T-helper 2 cell treated with Interferon-gamma antibody and Interleukin-4, amounts not matched to agents 5 μg/mL and 100 μg/mL, for 36 hours (primary cell): ENCODE results near the gene GZMM.
A peak's percentile ranks its signal among the peaks of the same experiment; 100 is the strongest.

Source experiments
- DNase-seq: peaks from one replicate; pipeline ENCODE4 v3.0.0; 2021; ENCODE audit warnings: low spot score
- H3K27ac Mint-ChIP-seq: one replicate; pipeline ENCODE4 v1.8.0; 2021; ENCODE audit warnings: mild to moderate bottlenecking, mixed read lengths
- H3K27me3 Mint-ChIP-seq: one replicate; pipeline ENCODE4 v1.8.0; 2021; ENCODE audit warnings: low read depth, mixed read lengths
- H3K36me3 Mint-ChIP-seq: one replicate; pipeline ENCODE4 v1.8.0; 2021; ENCODE audit warnings: low read depth, mixed read lengths
- H3K4me1 Mint-ChIP-seq: one replicate; pipeline ENCODE4 v1.8.0; 2021; ENCODE audit warnings: low read depth, mixed read lengths
- H3K4me3 Mint-ChIP-seq: one replicate; pipeline ENCODE4 v1.8.0; 2022; ENCODE audit warnings: mild to moderate bottlenecking, moderate library complexity, mixed read lengths
- H3K9me3 Mint-ChIP-seq: one replicate; pipeline ENCODE4 v1.8.0; 2021; ENCODE audit warnings: mixed read lengths

The GZMM gene

DNA sequence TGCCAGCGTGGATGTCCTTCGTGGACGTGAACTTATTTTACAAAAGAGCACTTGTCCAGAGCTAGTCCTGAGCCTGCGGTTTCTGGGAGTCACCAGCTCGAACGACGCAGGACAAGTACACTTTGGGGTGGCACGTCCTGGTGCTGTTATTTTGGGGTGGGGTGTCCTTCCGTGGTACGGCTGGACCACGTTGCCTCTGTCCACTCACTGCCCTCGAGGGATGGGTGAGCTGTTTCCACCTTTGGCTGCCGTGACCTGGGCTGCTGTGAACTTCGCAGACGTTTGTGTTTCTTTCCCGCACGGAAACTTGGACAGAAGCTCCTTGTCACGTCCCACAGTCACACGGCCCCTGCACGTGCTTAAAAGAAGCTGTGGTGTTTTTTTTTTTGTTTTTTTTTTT is 11.0 kb downstream of the GZMM start:
- no peaks in the 10 kb centered on the region for H3K36me3 Mint-ChIP-seq
- no peak overlapping the region for H3K27ac Mint-ChIP-seq
- no peaks in the 10 kb centered on the region for H3K9me3 Mint-ChIP-seq
- no peaks in the 10 kb centered on the region for H3K4me1 Mint-ChIP-seq
- no peak for DNase-seq
- H3K4me3 Mint-ChIP-seq = no peak overlapping the region
- H3K27me3 Mint-ChIP-seq = no peaks in the 10 kb centered on the region

GRCh38 chr19:555474-555808 is 11.6 kb downstream of the GZMM start:
- no peak for DNase-seq
- Mint-ChIP-seq H3K4me3 (no peak overlapping the region), H3K36me3 (no peaks in the 10 kb centered on the region), H3K27ac (no peak overlapping the region), H3K27me3 (no peaks in the 10 kb centered on the region), H3K9me3 (no peaks in the 10 kb centered on the region), H3K4me1 (no peaks in the 10 kb centered on the region)

DNA sequence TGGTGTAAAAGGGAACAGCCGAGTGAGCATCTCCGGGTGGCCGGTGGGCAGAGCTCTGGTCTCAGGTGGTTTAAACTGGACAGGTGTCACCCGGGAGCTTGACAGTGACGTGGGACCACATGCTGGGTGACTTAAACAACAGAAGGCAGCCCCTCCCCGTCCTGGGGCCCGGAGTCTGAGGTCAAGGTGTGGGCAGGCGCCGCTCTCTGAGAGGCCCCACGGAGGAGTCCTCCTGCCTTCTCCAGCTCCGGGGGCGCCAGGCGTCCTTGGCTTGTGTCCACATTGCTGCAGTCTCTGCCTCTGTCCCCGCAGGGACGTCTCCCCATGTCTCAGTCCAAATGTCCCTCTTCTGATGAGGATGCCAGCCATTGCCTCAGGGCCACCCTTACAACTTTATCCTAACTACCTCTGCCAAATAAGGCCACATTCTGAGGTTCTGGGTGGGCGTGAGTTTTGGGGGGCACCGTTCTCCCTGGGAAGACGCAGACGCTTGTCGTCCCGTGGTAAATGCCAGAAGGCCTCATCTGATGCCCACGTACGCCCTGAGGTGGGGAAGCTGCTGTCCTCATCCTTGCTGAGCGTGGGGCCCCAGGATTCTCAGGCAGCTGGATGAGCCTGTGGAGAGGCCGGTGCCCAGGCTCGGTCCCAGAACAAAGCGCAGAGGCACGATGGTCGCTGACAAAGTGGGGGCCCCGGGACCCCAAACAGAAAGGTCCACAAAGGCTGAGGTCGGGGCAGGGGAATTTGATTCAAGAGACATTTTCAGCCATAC is 12.9 kb downstream of the GZMM start:
- Mint-ChIP-seq H3K27me3 (no peaks in the 10 kb centered on the region), H3K9me3 (no peaks in the 10 kb centered on the region), H3K36me3 (no peaks in the 10 kb centered on the region), H3K4me1 (no peaks in the 10 kb centered on the region), H3K27ac (no peak overlapping the region), H3K4me3 (no peak overlapping the region)
- DNase-seq = no peak

GRCh38 chr19:558770-559439 is 15.1 kb downstream of the GZMM start:
- DNase-seq = no peak
- Mint-ChIP-seq H3K27me3 (no peaks in the 10 kb centered on the region), H3K9me3 (no peaks in the 10 kb centered on the region), H3K27ac (no peak overlapping the region), H3K36me3 (no peaks in the 10 kb centered on the region), H3K4me3 (no peak overlapping the region), H3K4me1 (no peaks in the 10 kb centered on the region)

DNA sequence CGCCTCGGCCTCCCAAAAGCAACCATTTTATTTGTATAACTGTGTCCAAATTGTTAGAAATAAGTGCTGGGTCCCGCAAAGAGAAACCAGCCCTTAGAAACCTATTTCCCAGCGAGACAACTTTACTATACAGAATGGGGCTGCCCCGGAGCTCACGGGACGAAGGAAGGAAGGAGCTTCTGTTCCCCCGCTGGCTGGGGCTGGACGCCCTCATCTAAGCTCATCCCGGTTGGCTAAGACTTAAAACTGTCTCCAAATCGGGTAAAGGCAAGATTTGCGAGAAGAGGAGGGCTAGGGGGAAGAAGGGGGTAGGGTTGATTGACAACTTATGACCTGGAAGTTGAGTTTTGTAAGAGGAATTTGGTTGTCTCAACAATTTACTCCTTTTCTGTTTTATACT is 16.3 kb downstream of the GZMM start:
- Mint-ChIP-seq H3K9me3 (no peaks in the 10 kb centered on the region), H3K36me3 (no peaks in the 10 kb centered on the region), H3K4me3 (no peak overlapping the region), H3K4me1 (no peaks in the 10 kb centered on the region), H3K27ac (no peak overlapping the region), H3K27me3 (no peaks in the 10 kb centered on the region)
- DNase-seq = no peak

DNA sequence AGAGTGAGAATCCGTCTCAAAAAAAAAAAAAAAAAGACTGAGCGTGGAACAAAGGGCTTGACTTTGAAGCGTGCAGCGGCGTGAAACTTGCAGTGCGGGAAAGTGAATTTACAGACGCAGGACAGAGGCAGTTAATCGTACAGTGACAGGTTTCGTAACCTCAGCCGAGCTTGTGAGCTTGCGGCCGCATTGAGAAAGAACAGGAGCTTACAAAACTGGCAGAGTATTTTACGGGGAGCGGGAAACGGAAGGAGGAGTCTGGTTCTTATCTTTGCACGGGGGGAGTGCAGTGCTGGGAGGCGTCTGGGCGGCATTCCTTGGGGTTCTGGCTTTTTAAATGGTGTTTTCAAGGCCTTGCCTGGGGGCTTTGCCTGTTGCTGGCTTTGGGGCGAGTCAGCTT is 22.6 kb downstream of the GZMM start:
- Mint-ChIP-seq H3K4me1 (peaks cover 9% of the 10 kb centered on the region), H3K27ac (no peak overlapping the region), H3K4me3 (no peak overlapping the region), H3K27me3 (no peaks in the 10 kb centered on the region), H3K9me3 (no peaks in the 10 kb centered on the region), H3K36me3 (no peaks in the 10 kb centered on the region)
- DNase-seq = no peak

GRCh38 chr19:566844-567243 is 23.0 kb downstream of the GZMM start:
- Mint-ChIP-seq H3K36me3 (no peaks in the 10 kb centered on the region), H3K27ac (no peak overlapping the region), H3K27me3 (no peaks in the 10 kb centered on the region), H3K4me3 (no peak overlapping the region), H3K9me3 (no peaks in the 10 kb centered on the region), H3K4me1 (peaks cover 10% of the 10 kb centered on the region)
- DNase-seq = no peak

DNA sequence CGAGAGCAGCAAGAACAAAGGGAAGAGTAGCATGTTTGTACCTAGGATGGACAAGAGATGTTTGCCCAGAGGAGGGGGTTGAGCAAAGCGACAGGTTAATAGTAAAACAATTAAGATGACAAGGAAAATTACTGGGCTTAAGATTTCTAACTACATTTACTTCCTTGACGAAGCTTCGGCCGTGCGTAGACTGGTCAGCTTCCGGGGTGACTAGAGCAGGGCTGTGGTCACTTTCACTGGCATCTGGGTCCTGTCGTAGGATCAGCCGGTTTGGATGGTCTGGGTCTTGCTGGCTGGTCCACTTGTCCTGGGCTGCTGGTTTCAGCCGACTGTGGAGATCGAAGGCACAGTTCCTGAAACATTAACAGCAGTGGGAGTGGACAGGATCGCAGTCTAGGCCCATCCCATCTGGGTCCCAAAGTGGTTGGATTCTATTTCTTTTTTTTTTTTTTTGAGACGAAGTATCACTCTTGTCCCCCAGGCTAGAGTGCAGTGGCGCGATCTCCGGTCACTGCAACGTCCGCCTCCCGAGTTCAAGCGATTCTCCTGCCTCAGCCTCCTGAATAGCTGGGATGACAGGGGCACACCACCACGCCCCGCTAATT is 23.5 kb downstream of the GZMM start:
- Mint-ChIP-seq H3K27me3 (no peaks in the 10 kb centered on the region), H3K9me3 (no peaks in the 10 kb centered on the region), H3K36me3 (no peaks in the 10 kb centered on the region), H3K27ac (no peak overlapping the region), H3K4me1 (peaks cover 13% of the 10 kb centered on the region), H3K4me3 (no peak overlapping the region)
- DNase-seq = no peak

- Mint-ChIP-seq H3K4me3 (peak overlapping the region; percentile 66), H3K27me3 (no peaks in the 10 kb centered on the region), H3K27ac (peak overlapping the region; percentile 45), H3K9me3 (no peaks in the 10 kb centered on the region), H3K36me3 (no peaks in the 10 kb centered on the region), H3K4me1 (peaks cover 20% of the 10 kb centered on the region)
- DNase-seq = no peak
These were observed 26.4 kb downstream of the GZMM start for GRCh38 chr19:570251-570686.

DNA sequence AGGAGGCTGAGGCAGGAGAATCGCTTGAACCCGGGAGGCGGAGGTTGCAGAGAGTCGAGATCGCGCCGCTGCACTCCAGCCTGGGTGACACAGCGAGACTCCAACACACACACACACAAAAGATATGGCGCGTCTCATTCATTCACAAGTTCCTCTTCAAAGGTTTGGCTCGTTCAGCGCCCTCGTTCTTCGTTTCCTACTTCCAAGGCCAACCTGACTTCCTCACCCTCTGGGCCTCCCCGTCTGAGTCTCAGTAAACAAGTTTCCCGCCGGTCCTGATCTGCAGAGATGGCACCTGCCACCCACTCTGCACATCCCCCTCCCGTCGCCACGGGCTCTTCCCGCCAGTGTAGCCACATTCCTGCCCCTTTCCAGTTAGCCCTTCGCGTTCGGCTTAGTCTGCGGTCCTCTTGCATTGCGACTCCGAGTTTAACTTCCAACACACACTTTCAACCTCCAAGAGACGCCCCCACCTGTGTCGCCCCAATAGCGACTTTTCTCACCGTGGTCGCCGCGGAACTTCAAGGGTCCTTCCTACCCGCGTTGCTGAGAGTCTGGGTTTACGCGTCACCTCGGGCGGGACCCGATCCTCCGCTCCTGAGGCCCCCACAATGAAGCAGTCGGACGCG is 27.2 kb downstream of the GZMM start:
- Mint-ChIP-seq H3K9me3 (no peaks in the 10 kb centered on the region), H3K36me3 (no peaks in the 10 kb centered on the region), H3K27ac (peak overlapping the region; percentile 99)

GRCh38 chr19:571566-571974 is 27.7 kb downstream of the GZMM start:
- no peak for DNase-seq
- H3K27me3 Mint-ChIP-seq = no peaks in the 10 kb centered on the region
- peaks cover 20% of the 10 kb centered on the region for H3K4me1 Mint-ChIP-seq
- H3K4me3 Mint-ChIP-seq = peak overlapping the region; percentile 93
- no peaks in the 10 kb centered on the region for H3K36me3 Mint-ChIP-seq
- peak overlapping the region; percentile 99 for H3K27ac Mint-ChIP-seq
- no peaks in the 10 kb centered on the region for H3K9me3 Mint-ChIP-seq

More for the DNA sequence above, 27.2 kb downstream of the GZMM start:
- peak; percentile 39 for DNase-seq
- Mint-ChIP-seq H3K4me1 (peaks cover 20% of the 10 kb centered on the region), H3K4me3 (peak overlapping the region; percentile 93), H3K27me3 (no peaks in the 10 kb centered on the region)

DNA sequence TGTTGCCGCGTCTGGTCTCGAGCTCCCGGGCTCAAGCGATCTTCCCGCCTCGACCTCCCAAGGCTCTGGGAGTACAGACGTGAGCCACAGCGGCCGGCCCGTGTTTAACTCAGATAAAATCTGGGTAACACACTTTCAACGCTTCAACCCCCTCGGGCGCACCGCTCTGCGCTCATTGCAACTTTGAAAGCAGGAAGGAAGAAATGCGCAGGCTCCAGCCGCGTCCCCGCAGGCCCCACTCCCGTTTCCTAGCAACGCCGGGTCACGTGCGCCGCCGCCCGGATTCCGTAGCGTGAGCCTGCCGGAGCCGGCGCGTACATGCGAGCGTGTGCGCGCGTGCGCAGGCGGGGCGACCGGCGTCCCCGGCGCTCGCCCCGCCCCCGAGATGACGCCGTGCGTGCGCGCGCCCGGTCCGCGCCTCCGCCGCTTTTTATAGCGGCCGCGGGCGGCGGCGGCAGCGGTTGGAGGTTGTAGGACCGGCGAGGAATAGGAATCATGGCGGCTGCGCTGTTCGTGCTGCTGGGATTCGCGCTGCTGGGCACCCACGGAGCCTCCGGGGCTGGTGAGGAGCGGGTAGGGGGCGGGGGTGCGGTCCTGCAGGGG is 28.4 kb downstream of the GZMM start, which contains the start of gene BSG:
TSS of gene BSG (plus strand) at position 457 of the 603 bp plus-strand sequence. CDS start at position 496, 39 bp downstream.
- H3K27me3 Mint-ChIP-seq = no peaks in the 10 kb centered on the region
- peak; percentile 99 for DNase-seq
- H3K27ac Mint-ChIP-seq = peak within 1 kb of the TSS; percentile 99
- H3K4me3 Mint-ChIP-seq = peak within 1 kb of the TSS; percentile 93
- no peaks in the 10 kb centered on the region for H3K36me3 Mint-ChIP-seq
- H3K9me3 Mint-ChIP-seq = no peaks in the 10 kb centered on the region
- peaks cover 20% of the 10 kb centered on the region for H3K4me1 Mint-ChIP-seq

DNA sequence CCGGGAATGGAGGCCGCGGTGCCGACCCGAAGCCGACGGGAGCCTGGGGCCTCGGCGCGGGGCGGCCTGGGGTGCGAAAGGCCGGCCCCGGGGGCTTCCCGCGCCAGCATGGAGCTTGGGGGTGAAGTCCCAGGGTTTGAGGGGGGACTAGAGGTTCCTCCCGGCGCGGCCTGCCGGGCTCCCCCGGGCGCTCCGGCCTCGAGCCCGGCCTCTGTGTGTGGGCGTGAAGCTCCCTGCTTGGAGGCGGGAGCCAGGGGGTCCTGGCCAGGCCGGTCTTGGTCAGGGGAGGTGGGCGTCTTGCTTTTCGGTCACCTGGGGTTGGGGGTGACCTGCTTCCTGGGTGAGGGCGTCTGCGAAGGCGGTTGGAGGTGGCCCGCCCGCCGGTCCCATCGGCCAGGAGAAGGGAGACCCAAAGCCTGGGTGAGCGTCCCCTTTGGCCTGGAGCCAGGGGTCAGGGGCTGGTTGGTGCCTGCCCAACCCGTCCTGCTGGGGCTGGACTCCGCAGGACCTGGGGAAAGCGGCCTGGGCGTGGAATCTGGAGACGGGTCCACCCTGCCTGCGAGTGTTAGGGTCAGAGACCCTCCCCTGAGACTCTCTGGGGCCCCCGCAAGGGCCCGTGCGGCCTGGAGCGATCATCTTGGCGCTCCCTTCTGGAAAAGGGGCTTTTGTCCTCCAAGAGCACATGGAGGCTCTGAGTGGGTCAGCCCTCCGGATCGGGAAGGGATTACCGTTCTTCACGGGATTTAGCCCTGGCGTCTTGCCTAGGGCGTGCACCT is 29.1 kb downstream of the GZMM start:
- Mint-ChIP-seq H3K9me3 (no peaks in the 10 kb centered on the region), H3K27me3 (no peaks in the 10 kb centered on the region), H3K36me3 (no peaks in the 10 kb centered on the region), H3K4me3 (peak overlapping the region; percentile 88), H3K27ac (peak overlapping the region; percentile 93), H3K4me1 (peaks cover 20% of the 10 kb centered on the region)
- peak; percentile 30 for DNase-seq
